Loucy (cell line): ENCODE results near the gene KRTAP20-3.

Experiments used
- H2AFZ ChIP-seq: fragments of 200-600 bp; sonication (generic); 2 replicates; pipeline ENCODE4 v1.6.0; 2016; ENCODE audit warnings: antibody characterized with exemption, mild to moderate bottlenecking, low read length, moderate library complexity
- H3F3A ChIP-seq: fragments of 200-600 bp; 2 replicates; pipeline ENCODE4 v1.6.0; 2016; ENCODE audit warnings: antibody characterized with exemption, low read depth, mild to moderate bottlenecking
- H3K27me3 ChIP-seq: fragments of 200-600 bp; sonication (generic); 2 replicates; pipeline ENCODE4 v1.6.1; 2014; ENCODE audit warnings: low read length, mild to moderate bottlenecking; ENCODE audit not compliant: insufficient read depth, poor library complexity, severe bottlenecking
- H3K36me3 ChIP-seq: fragments of 200-600 bp; sonication (generic); 2 replicates; pipeline ENCODE4 v1.6.1; 2016; ENCODE audit warnings: low read length; ENCODE audit not compliant: insufficient read depth
- H3K4me1 ChIP-seq: fragments of 200-600 bp; sonication (generic); 2 replicates; pipeline ENCODE4 v1.5.1; 2014; ENCODE audit warnings: low read length, mild to moderate bottlenecking; ENCODE audit not compliant: insufficient read depth, poor library complexity, severe bottlenecking
- H3K4me2 ChIP-seq: fragments of 200-600 bp; sonication (generic); 2 replicates; pipeline ENCODE4 v1.6.0; 2014; ENCODE audit warnings: antibody characterized with exemption, low read length, low read depth, mild to moderate bottlenecking; ENCODE audit not compliant: poor library complexity, severe bottlenecking
- H3K4me3 ChIP-seq: fragments of 200-600 bp; sonication (generic); 2 replicates; pipeline ENCODE4 v1.5.1; 2014; ENCODE audit warnings: low read length, mild to moderate bottlenecking, mixed read lengths; ENCODE audit not compliant: poor library complexity, severe bottlenecking
- H3K79me2 ChIP-seq: fragments of 200-600 bp; sonication (generic); 2 replicates; pipeline ENCODE4 v1.6.1; 2014; ENCODE audit warnings: low read length; ENCODE audit not compliant: insufficient read depth
- H3K9ac ChIP-seq: fragments of 200-600 bp; sonication (generic); 2 replicates; pipeline ENCODE4 v1.6.0; 2014; ENCODE audit warnings: mild to moderate bottlenecking, low read depth, low read length, moderate library complexity; ENCODE audit not compliant: poor library complexity, severe bottlenecking
- H3K9me2 ChIP-seq: fragments of 200-600 bp; sonication (generic); replicated peaks from 2 replicates; pipeline ENCODE4 v1.6.1; 2016; ENCODE audit warnings: low read depth, low read length, mixed read lengths
- H3K9me3 ChIP-seq: fragments of 200-600 bp; sonication (generic); 2 replicates; pipeline ENCODE4 v1.6.1; 2014; ENCODE audit warnings: mild to moderate bottlenecking, antibody characterized with exemption, low read length, low read depth; ENCODE audit not compliant: insufficient read depth
- H4K20me1 ChIP-seq: fragments of 200-600 bp; sonication (generic); 2 replicates; pipeline ENCODE4 v1.6.0; 2014; ENCODE audit warnings: antibody characterized with exemption, low read length, mild to moderate bottlenecking; ENCODE audit not compliant: insufficient read depth, poor library complexity, severe bottlenecking
- CTCF ChIP-seq: fragments of 200-600 bp; sonication (generic); conservative IDR thresholded peaks from 2 replicates; pipeline ENCODE4 v1.5.1; 2014; ENCODE audit warnings: mild to moderate bottlenecking, antibody characterized with exemption, low read length
- EZH2phosphoT487 ChIP-seq: fragments of 200-600 bp; IDR thresholded peaks from 2 replicates; pipeline ENCODE4 v1.6.1; 2018; ENCODE audit warnings: antibody characterized with exemption, mild to moderate bottlenecking, moderate library complexity, borderline replicate concordance

Gene KRTAP20-3

GRCh38 chr21:30642564-30642963 is at the start of gene KRTAP20-3:
Gene KRTAP20-3 (plus strand): TSS chr21:30642864.
- H3K9ac ChIP-seq = no peak within 1 kb of the TSS
- H3K36me3 ChIP-seq = no peaks in the 10 kb centered on the region
- TF ChIP-seq CTCF (no peak), EZH2phosphoT487 (no peak)
- no peaks in the 10 kb centered on the region for H3K79me2 ChIP-seq
- H3K9me3 ChIP-seq = no peaks in the 10 kb centered on the region
- H3K27me3 ChIP-seq = no peaks in the 10 kb centered on the region
- no peak within 1 kb of the TSS for H3K4me2 ChIP-seq
- H3F3A ChIP-seq = no peaks in the 10 kb centered on the region
- H2AFZ ChIP-seq = no peak within 1 kb of the TSS
- no peak within 1 kb of the TSS for H3K4me3 ChIP-seq
- no peaks in the 10 kb centered on the region for H3K4me1 ChIP-seq
- H3K9me2 ChIP-seq = no peaks in the 10 kb centered on the region
- no peaks in the 10 kb centered on the region for H4K20me1 ChIP-seq

DNA sequence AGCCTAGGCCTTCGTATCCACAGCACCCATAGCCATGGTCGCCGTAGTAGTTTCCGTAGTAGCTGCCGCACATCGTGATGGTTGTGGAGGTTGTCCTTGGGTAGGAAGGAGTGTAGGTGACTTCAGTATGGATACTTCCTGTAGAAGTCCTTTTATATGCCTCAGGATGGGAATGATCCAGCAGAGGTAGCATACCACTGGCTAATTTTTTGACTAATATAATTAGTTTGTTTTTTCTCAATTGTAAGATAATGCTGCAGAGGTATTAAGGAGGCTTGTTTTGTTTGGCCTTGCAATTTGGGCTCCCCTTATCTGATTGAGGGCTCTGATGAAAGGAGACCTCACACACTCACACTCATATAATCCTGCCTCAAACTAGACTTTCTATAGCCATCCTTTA is 43.9 kb upstream of the KRTAP20-3 start, which contains the start of gene KRTAP6-2:
KRTAP6-2 (minus strand) TSS at position 101 of the 400 bp plus-strand sequence; CDS start at position 73, 28 bp downstream.
- no peaks in the 10 kb centered on the region for H3F3A ChIP-seq
- H3K4me1 ChIP-seq = no peaks in the 10 kb centered on the region
- no peak within 1 kb of the TSS for H2AFZ ChIP-seq
- TF ChIP-seq EZH2phosphoT487 (no peak), CTCF (no peak)
- no peaks in the 10 kb centered on the region for H3K36me3 ChIP-seq
- no peak within 1 kb of the TSS for H3K9ac ChIP-seq
- no peak within 1 kb of the TSS for H3K4me2 ChIP-seq
- H3K9me2 ChIP-seq = no peaks in the 10 kb centered on the region
- H4K20me1 ChIP-seq = no peaks in the 10 kb centered on the region
- no peak within 1 kb of the TSS for H3K4me3 ChIP-seq
- 0 out of 2 replicates have a peak, but pooled peaks cover 3% of the 10 kb centered on the region for H3K9me3 ChIP-seq
- no peaks in the 10 kb centered on the region for H3K27me3 ChIP-seq
- no peaks in the 10 kb centered on the region for H3K79me2 ChIP-seq

GRCh38 chr21:30600787-30601186 is 41.9 kb upstream of the KRTAP20-3 start, which contains the start of gene KRTAP22-1:
Gene KRTAP22-1 (plus strand): TSS chr21:30601087.
- Histone ChIP-seq H2AFZ (no peak within 1 kb of the TSS), H3F3A (no peaks in the 10 kb centered on the region), H3K4me2 (no peak within 1 kb of the TSS), H3K36me3 (no peaks in the 10 kb centered on the region), H3K4me3 (no peak within 1 kb of the TSS), H4K20me1 (no peaks in the 10 kb centered on the region), H3K27me3 (no peaks in the 10 kb centered on the region), H3K9me2 (no peaks in the 10 kb centered on the region), H3K4me1 (no peaks in the 10 kb centered on the region), H3K9ac (no peak within 1 kb of the TSS), H3K9me3 (0 out of 2 replicates have a peak, but pooled peaks cover 3% of the 10 kb centered on the region), H3K79me2 (no peaks in the 10 kb centered on the region)
- TF ChIP-seq CTCF = no peak
- TF ChIP-seq EZH2phosphoT487 = no peak
